IMR-90 (cell line): ENCODE results near the gene KRTAP5-3. TPM values are rescaled to one million over a fixed set of nuclear protein-coding genes. Genes with fewer than 3 reads are reported as not detected.

Experiments
- ATAC-seq: fragments of 200-7000 bp; cut with Tn5 transposase; 2 replicates; pipeline ENCODE4 v1.9.1; 2020; ENCODE audit warnings: low read depth, mild to moderate bottlenecking, moderate library complexity
- BruUV-seq: library from RNA; stranded (reverse); fragments of 400-500 nt; replicated peaks from 2 replicates; lab custom pipeline; 2021; lab: Mats Ljungman, UMichigan
- CTCF ChIA-PET: fragments of 300-600 bp; formaldehyde crosslinking; extraction: SDS; loops from one replicate; lab custom pipeline; 2021; ENCODE audit warnings: antibody characterized with exemption; lab: Yijun Ruan, JAX
- POLR2A ChIA-PET: fragments of 300-600 bp; sonication (Branson Sonifier 250); formaldehyde crosslinking; loops from one replicate; lab custom pipeline; 2022; ENCODE audit warnings: antibody characterized with exemption; ENCODE audit not compliant: unreplicated experiment; lab: Charles Lee
- DNase-seq: peaks from one replicate; pipeline ENCODE4 v3.0.0; 2013
- H2AFZ ChIP-seq: replicated peaks from 2 replicates; pipeline ENCODE3; 2013; ENCODE audit warnings: low read length, mild to moderate bottlenecking; ENCODE audit not compliant: poor library complexity
- H2AK5ac ChIP-seq: 2 replicates; pipeline ENCODE4 v1.6.1; 2013; ENCODE audit warnings: low read depth, low read length, inconsistent platforms
- H2AK9ac ChIP-seq: replicated peaks from 2 replicates; pipeline ENCODE3; 2013; ENCODE audit warnings: mild to moderate bottlenecking, low read depth, low read length, moderate library complexity; ENCODE audit not compliant: poor library complexity
- H2BK120ac ChIP-seq: 2 replicates; pipeline ENCODE4 v1.6.1; 2013; ENCODE audit warnings: low read depth, low read length, inconsistent platforms
- H2BK15ac ChIP-seq: 3 replicates; pipeline ENCODE4 v1.6.1; 2013; ENCODE audit warnings: low read depth, low read length, inconsistent platforms
- H2BK20ac ChIP-seq: 2 replicates; pipeline ENCODE4 v1.6.1; 2013; ENCODE audit warnings: low read depth, mild to moderate bottlenecking, inconsistent platforms, low read length, moderate library complexity
- H2BK5ac ChIP-seq: 2 replicates; pipeline ENCODE4 v1.6.1; 2013; ENCODE audit warnings: mild to moderate bottlenecking, low read depth, low read length, inconsistent platforms; ENCODE audit not compliant: poor library complexity, severe bottlenecking
- H3K14ac ChIP-seq: replicated peaks from 2 replicates; pipeline ENCODE4 v1.6.1; 2013; ENCODE audit warnings: low read depth, low read length, inconsistent platforms
- H3K18ac ChIP-seq: 2 replicates; pipeline ENCODE4 v1.6.1; 2013; ENCODE audit warnings: low read depth, low read length, control low read depth
- H3K23ac ChIP-seq: 2 replicates; pipeline ENCODE4 v1.6.1; 2013; ENCODE audit warnings: low read depth, low read length, inconsistent platforms
- H3K27ac ChIP-seq: 2 replicates; pipeline ENCODE4 v1.5.1; 2013; ENCODE audit warnings: mild to moderate bottlenecking, control low read depth, low read length; ENCODE audit not compliant: insufficient read depth
- H3K27me3 ChIP-seq: 2 replicates; pipeline ENCODE4 v1.6.1; 2013; ENCODE audit warnings: low read length; ENCODE audit not compliant: control insufficient read depth, insufficient read depth
- H3K36me3 ChIP-seq: 2 replicates; pipeline ENCODE4 v1.6.1; 2013; ENCODE audit warnings: low read length, mixed read lengths; ENCODE audit not compliant: control insufficient read depth, insufficient read depth
- H3K4ac ChIP-seq: 2 replicates; pipeline ENCODE4 v1.6.1; 2013; ENCODE audit warnings: low read depth, low read length, inconsistent platforms
- H3K4me1 ChIP-seq: 2 replicates; pipeline ENCODE4 v1.6.1; 2013; ENCODE audit warnings: low read length, mixed read lengths; ENCODE audit not compliant: control insufficient read depth, insufficient read depth
- H3K4me2 ChIP-seq: 2 replicates; pipeline ENCODE4 v1.6.1; 2013; ENCODE audit warnings: low read depth, mild to moderate bottlenecking, control low read depth, low read length, moderate library complexity
- H3K4me3 ChIP-seq: 2 replicates; pipeline ENCODE4 v1.5.1; 2013; ENCODE audit warnings: low read depth, mild to moderate bottlenecking, control low read depth, low read length, moderate library complexity; ENCODE audit not compliant: insufficient read depth
- H3K56ac ChIP-seq: 2 replicates; pipeline ENCODE4 v1.6.1; 2013; ENCODE audit warnings: low read length, inconsistent platforms; ENCODE audit not compliant: insufficient read depth; ENCODE audit errors: extremely low read depth
- H3K79me1 ChIP-seq, 2 experiments: 2 replicates each; pipeline ENCODE4 v1.6.1; 2013; ENCODE audit warnings: low read length in 2 of 2, inconsistent platforms in 1 of 2, low read depth in 1 of 2
- H3K9ac ChIP-seq: 2 replicates; pipeline ENCODE4 v1.6.1; 2013; ENCODE audit warnings: low read depth, low read length, control low read depth
- H3K9me1 ChIP-seq: 2 replicates; pipeline ENCODE4 v1.6.1; 2013; ENCODE audit warnings: low read length, inconsistent platforms; ENCODE audit not compliant: insufficient read depth
- H3K9me3 ChIP-seq: 2 replicates; pipeline ENCODE4 v1.6.1; 2013; ENCODE audit warnings: low read length; ENCODE audit not compliant: control insufficient read depth, insufficient read depth
- H4K20me1 ChIP-seq: 2 replicates; pipeline ENCODE4 v1.6.1; 2013; ENCODE audit warnings: low read length, inconsistent platforms; ENCODE audit not compliant: insufficient read depth
- H4K5ac ChIP-seq: 2 replicates; pipeline ENCODE4 v1.6.1; 2013; ENCODE audit warnings: mild to moderate bottlenecking, low read depth, low read length, control low read depth
- H4K8ac ChIP-seq, 2 experiments: 2 replicates each; pipeline ENCODE4 v1.6.1; 2013; ENCODE audit warnings: low read depth in 2 of 2, low read length in 2 of 2, control low read depth in 1 of 2, inconsistent platforms in 1 of 2
- H4K91ac ChIP-seq: 2 replicates; pipeline ENCODE4 v1.6.1; 2013; ENCODE audit warnings: low read depth, low read length, inconsistent platforms; ENCODE audit not compliant: insufficient read depth
- BHLHE40 ChIP-seq: fragments of 150-350 bp; IDR thresholded peaks from 2 replicates; pipeline ENCODE4 v1.6.1; 2016; ENCODE audit warnings: mild to moderate bottlenecking, low read depth, low read length
- CEBPB ChIP-seq: IDR thresholded peaks from 2 replicates; pipeline ENCODE4 v1.6.1; 2012; ENCODE audit warnings: low read depth, low read length, improper control_type of control experiment
- CHD1 ChIP-seq: IDR thresholded peaks from 2 replicates; pipeline ENCODE4 v1.6.1; 2012; ENCODE audit warnings: low read depth, low read length, improper control_type of control experiment
- MAZ ChIP-seq: IDR thresholded peaks from 2 replicates; pipeline ENCODE4 v1.6.1; 2012; ENCODE audit warnings: low read depth, mild to moderate bottlenecking, low read length, improper control_type of control experiment, moderate library complexity, borderline replicate concordance
- RFX5 ChIP-seq: IDR thresholded peaks from 2 replicates; pipeline ENCODE4 v1.8.0; 2012; ENCODE audit warnings: low read depth, mild to moderate bottlenecking, low read length, moderate library complexity
- WGBS, 2 experiments: methylation state at CpG; one replicate each; pipeline versions ENCODE4 v1.1.5 to v1.1.7; 2013; ENCODE audit warnings: missing lambda C conversion rate in 2 of 2; ENCODE audit not compliant: insufficient read length in 1 of 2; ENCODE audit errors: extremely low coverage in 2 of 2; 5-methylcytosine and 5-hydroxymethylcytosine counted together
- dilution Hi-C: fragments of 300-500 bp; cut with HindIII; formaldehyde crosslinking; loops from one replicate; pipeline ENCODE4 v1.14.3; 2018; ENCODE audit warnings: low sequenced_read_pairs; ENCODE audit not compliant: unreplicated experiment
- in situ Hi-C: fragments of 300-500 bp; cut with MboI; formaldehyde crosslinking; loops from 3 replicates; pipeline ENCODE4 v1.14.3; 2019; ENCODE audit warnings: low sequenced_read_pairs, inconsistent platforms, mixed read lengths
- intact Hi-C: fragments of 100-400 bp; cut with micrococcal nuclease; formaldehyde crosslinking; loops from 2 replicates; pipeline ENCODE4 v1.10.0; 2022
- polyA plus RNA-seq, 3 experiments: library from polyadenylated mRNA; depleted of rRNA; stranded (reverse); fragments of >200 nt; gene quantifications; 2 replicates each; pipeline ENCODE4 v1.2.3, GENCODE V29; 2012; ENCODE audit warnings: low replicate concordance in 1 of 3
- total RNA-seq: library from RNA; depleted of rRNA; stranded (reverse); fragments of >200 nt; gene quantifications from 2 replicates; pipeline ENCODE4 v1.2.3, GENCODE V29; 2012
- TF ChIP-seq, protein P1 (sequence below): fragments of 150-350 bp; IDR thresholded peaks from 2 replicates; pipeline ENCODE4 v1.6.1; 2017; ENCODE audit warnings: mild to moderate bottlenecking, antibody characterized with exemption, low read length, low read depth

KRTAP5-3 gene
- total and polyA plus RNA-seq, 2 of the 4 experiments (the other 2 are of a cell fraction) = not detected

DNA sequence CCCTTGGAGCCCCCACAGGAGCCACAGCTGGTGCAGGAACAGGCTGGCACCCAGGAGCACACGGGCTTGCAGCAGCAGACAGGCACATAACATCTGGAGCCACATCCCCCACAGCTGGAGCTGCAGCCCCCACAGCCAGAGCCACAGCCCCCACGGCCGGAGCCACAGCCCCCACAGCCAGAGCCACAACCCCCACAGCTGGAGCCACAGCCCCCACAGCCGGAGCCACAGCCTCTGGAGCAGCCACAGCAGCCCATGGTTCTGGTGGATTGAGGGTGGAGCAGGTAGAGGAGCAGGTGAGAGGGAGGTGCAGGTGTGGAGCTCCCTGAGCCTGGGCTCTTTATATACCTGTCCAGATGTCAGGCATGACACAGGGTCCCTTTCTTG, 10.3 kb downstream of the KRTAP5-3 start, which contains the start of gene KRTAP5-2:
Gene KRTAP5-2, minus strand, starts transcription at position 301 of the 387 bp plus-strand sequence. Its CDS starts 44 bp downstream, at position 257.
- in situ Hi-C loops (no loop called here), intact Hi-C loops (no loop called here), dilution Hi-C loops (no loop called here)
- Histone ChIP-seq H3K79me1 (no peaks in the 10 kb centered on the region), H4K5ac (no peak within 1 kb of the TSS), H2AK9ac (no peak within 1 kb of the TSS), H3K27me3 (peaks cover 41% of the 10 kb centered on the region), H3K9ac (no peak within 1 kb of the TSS), H3K4ac (no peak within 1 kb of the TSS), H2AK5ac (no peak within 1 kb of the TSS), H2BK20ac (no peak within 1 kb of the TSS), H3K4me3 (no peak within 1 kb of the TSS), H3K4me2 (no peak within 1 kb of the TSS), H4K20me1 (no peaks in the 10 kb centered on the region), H2BK120ac (no peak within 1 kb of the TSS), H3K14ac (no peak within 1 kb of the TSS), H2BK5ac (no peak within 1 kb of the TSS), H3K9me1 (no peaks in the 10 kb centered on the region), H3K36me3 (no peaks in the 10 kb centered on the region), H4K91ac (no peak within 1 kb of the TSS), H3K27ac (no peak within 1 kb of the TSS), H4K8ac (no peak within 1 kb of the TSS), H3K18ac (no peak within 1 kb of the TSS), H2AFZ (no peak within 1 kb of the TSS), H3K56ac (no peak within 1 kb of the TSS), H3K23ac (no peak within 1 kb of the TSS), H3K9me3 (no peaks in the 10 kb centered on the region), H2BK15ac (no peak within 1 kb of the TSS), H3K4me1 (no peaks in the 10 kb centered on the region)
- no peak for TF ChIP-seq BHLHE40
- no peak for TF ChIP-seq RFX5
- TF ChIP-seq CEBPB = no peak
- no peak for TF ChIP-seq CHD1
- TF ChIP-seq, protein P1, sequence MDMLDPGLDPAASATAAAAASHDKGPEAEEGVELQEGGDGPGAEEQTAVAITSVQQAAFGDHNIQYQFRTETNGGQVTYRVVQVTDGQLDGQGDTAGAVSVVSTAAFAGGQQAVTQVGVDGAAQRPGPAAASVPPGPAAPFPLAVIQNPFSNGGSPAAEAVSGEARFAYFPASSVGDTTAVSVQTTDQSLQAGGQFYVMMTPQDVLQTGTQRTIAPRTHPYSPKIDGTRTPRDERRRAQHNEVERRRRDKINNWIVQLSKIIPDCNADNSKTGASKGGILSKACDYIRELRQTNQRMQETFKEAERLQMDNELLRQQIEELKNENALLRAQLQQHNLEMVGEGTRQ = no peak
- no peak for TF ChIP-seq MAZ
- ChIA-PET CTCF (no interaction called here), POLR2A (no interaction called here)
- DNase-seq (no peak), ATAC-seq (no peak)
- BruUV-seq = no TSS peak
- no CpG with 5 or more reads among the region's 4 CpGs for WGBS, 2 experiments
